Ovary (tissue), 3 donors: ENCODE measurements around the gene RHCG.

ENCODE experiments used
- EP300 ChIP-seq: sonication (generic); formaldehyde crosslinking; IDR thresholded peaks from one replicate; pipeline ENCODE4 v1.6.1; 2017; ENCODE audit warnings: antibody characterized with exemption
- POLR2A ChIP-seq: fragments of 450-650 bp; IDR thresholded peaks from one replicate; pipeline ENCODE4 v1.6.1; 2017; ENCODE audit warnings: antibody characterized with exemption, mild to moderate bottlenecking, moderate library complexity
- TF ChIP-seq, protein P1 (sequence below), 3 donors: fragments of 450-650 bp in 2 of 3; fragments of 200-600 bp in 1 of 3; IDR thresholded peaks; one replicate each; pipeline versions ENCODE4 v1.5.1 to v1.8.0; 2016 to 2022; ENCODE audit warnings: antibody characterized with exemption in 3 of 3, mild to moderate bottlenecking in 1 of 3
- donor health status: DM: no; HTN: no; CAD: no.

GRCh38 chr15:89455535-89455934 lies 40.8 kb downstream of the RHCG start:
- TF ChIP-seq, protein P1, sequence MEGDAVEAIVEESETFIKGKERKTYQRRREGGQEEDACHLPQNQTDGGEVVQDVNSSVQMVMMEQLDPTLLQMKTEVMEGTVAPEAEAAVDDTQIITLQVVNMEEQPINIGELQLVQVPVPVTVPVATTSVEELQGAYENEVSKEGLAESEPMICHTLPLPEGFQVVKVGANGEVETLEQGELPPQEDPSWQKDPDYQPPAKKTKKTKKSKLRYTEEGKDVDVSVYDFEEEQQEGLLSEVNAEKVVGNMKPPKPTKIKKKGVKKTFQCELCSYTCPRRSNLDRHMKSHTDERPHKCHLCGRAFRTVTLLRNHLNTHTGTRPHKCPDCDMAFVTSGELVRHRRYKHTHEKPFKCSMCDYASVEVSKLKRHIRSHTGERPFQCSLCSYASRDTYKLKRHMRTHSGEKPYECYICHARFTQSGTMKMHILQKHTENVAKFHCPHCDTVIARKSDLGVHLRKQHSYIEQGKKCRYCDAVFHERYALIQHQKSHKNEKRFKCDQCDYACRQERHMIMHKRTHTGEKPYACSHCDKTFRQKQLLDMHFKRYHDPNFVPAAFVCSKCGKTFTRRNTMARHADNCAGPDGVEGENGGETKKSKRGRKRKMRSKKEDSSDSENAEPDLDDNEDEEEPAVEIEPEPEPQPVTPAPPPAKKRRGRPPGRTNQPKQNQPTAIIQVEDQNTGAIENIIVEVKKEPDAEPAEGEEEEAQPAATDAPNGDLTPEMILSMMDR (IDR thresholded peaks at IDR 0.05): no peak
- TF ChIP-seq EP300 (no peak), POLR2A (no peak)
